ENCODE results near the gene ZNF646.

Gene ZNF646

GRCh38 chr16:31073970-31074813, at the start of gene ZNF646, which contains the start of gene ZNF668:
TSS of gene ZNF646 (plus strand) at chr16:31074422. CDS start at chr16:31076325, 1,903 bp downstream.
TSS of gene ZNF668 (minus strand) at chr16:31074240. CDS start at chr16:31064459, 9,781 bp downstream.
- Histone ChIP-seq H3K4me3 (peak within 1 kb of the TSS; percentile 61 to 97 (median 88)), H3K27ac (peak within 1 kb of the TSS; percentile 78 to 98 (median 96))

- H3K27ac ChIP-seq: peak overlapping the region in 4 of 21 experiments; percentile 4 to 55 (median 15)
- H3K4me3 ChIP-seq: no peak overlapping the region
These were observed 48.9 kb upstream of the ZNF646 start for GRCh38 chr16:31025339-31025738.

GRCh38 chr16:31029272-31029671, 45.0 kb upstream of the ZNF646 start:
- Histone ChIP-seq H3K4me3 (no peak overlapping the region), H3K27ac (no peak overlapping the region)

- Histone ChIP-seq H3K4me3 (no peak overlapping the region), H3K27ac (peak overlapping the region in 7 of 21 experiments; percentile 1 to 98 (median 96))
These were observed 42.9 kb upstream of the ZNF646 start for GRCh38 chr16:31031276-31031675.

- Histone ChIP-seq H3K4me3 (peak within 1 kb of the TSS; percentile 62 to 98 (median 84)), H3K27ac (peak within 1 kb of the TSS; percentile 76 to 98 (median 94))
These were observed 41.2 kb upstream of the ZNF646 start, which contains the start of gene STX4 for GRCh38 chr16:31032736-31033708. TSS of gene STX4 (plus strand) at chr16:31033558. CDS start at chr16:31033806, 248 bp downstream.

- Histone ChIP-seq H3K4me3 (peak overlapping the region; percentile 62 to 98 (median 84)), H3K27ac (peak overlapping the region; percentile 61 to 98 (median 94))
These were observed 40.3 kb upstream of the ZNF646 start for GRCh38 chr16:31033709-31034492.

GRCh38 chr16:31036691-31037090, 37.5 kb upstream of the ZNF646 start:
- Histone ChIP-seq H3K4me3 (no peak overlapping the region), H3K27ac (no peak overlapping the region)

GRCh38 chr16:31038993-31039392, 35.2 kb upstream of the ZNF646 start:
- Histone ChIP-seq H3K27ac (no peak overlapping the region), H3K4me3 (no peak overlapping the region)

GRCh38 chr16:31042866-31043265, 31.4 kb upstream of the ZNF646 start:
- Histone ChIP-seq H3K27ac (no peak overlapping the region), H3K4me3 (no peak overlapping the region)

- Histone ChIP-seq H3K27ac (no peak overlapping the region), H3K4me3 (no peak overlapping the region)
These were observed 30.9 kb upstream of the ZNF646 start for GRCh38 chr16:31043352-31043751.

GRCh38 chr16:31043898-31044481, 30.2 kb upstream of the ZNF646 start:
- no peak overlapping the region for H3K4me3 ChIP-seq
- no peak overlapping the region for H3K27ac ChIP-seq

GRCh38 chr16:31050280-31051030, 23.8 kb upstream of the ZNF646 start:
- no peak overlapping the region for H3K27ac ChIP-seq
- H3K4me3 ChIP-seq: no peak overlapping the region

- peak overlapping the region in 6 of 21 experiments; percentile 31 to 76 (median 39) for H3K27ac ChIP-seq
These were observed 22.1 kb upstream of the ZNF646 start for GRCh38 chr16:31052114-31052513.

GRCh38 chr16:31055613-31056012, 18.6 kb upstream of the ZNF646 start:
- no peak overlapping the region for H3K27ac ChIP-seq

More at GRCh38 chr16:31052114-31052513, 22.1 kb upstream of the ZNF646 start:
- H3K4me3 ChIP-seq: no peak overlapping the region

GRCh38 chr16:31061126-31061812, 13.0 kb upstream of the ZNF646 start:
- H3K4me3 ChIP-seq: no peak overlapping the region
- H3K27ac ChIP-seq: peak overlapping the region in 1 of 21 experiments; percentile 35

More at GRCh38 chr16:31055613-31056012, 18.6 kb upstream of the ZNF646 start:
- H3K4me3 ChIP-seq: no peak overlapping the region

GRCh38 chr16:31061813-31062440, 12.3 kb upstream of the ZNF646 start:
- H3K27ac ChIP-seq: no peak overlapping the region
- H3K4me3 ChIP-seq: no peak overlapping the region

GRCh38 chr16:31063495-31063842, 10.8 kb upstream of the ZNF646 start:
- Histone ChIP-seq H3K27ac (peak overlapping the region in 15 of 21 experiments; percentile 6 to 89 (median 77)), H3K4me3 (peak overlapping the region in 1 of 7 experiments; percentile 3)
